Measurements from ENCODE around the gene PNMT. TPM values are rescaled to one million over a fixed set of nuclear protein-coding genes. Genes with fewer than 3 reads are reported as not detected.

The PNMT gene
- total and polyA plus RNA-seq, 2 of the 13 experiments (the other 11 are each of a cell fraction or from before 2014, with no cell fraction given) = 0.25 TPM; not detected in 1

- no peaks in the 10 kb centered on the region for H4K20me1 ChIP-seq (ENCODE audit: insufficient read depth, low read length)
- H3K27me3 ChIP-seq (ENCODE audit: control insufficient read depth in 1 of 2, insufficient read depth in 2 of 2, low read length in 2 of 2) = peaks cover 11 to 49% of the 10 kb centered on the region in 2 experiments
- no peak overlapping the region for H3K27ac ChIP-seq (ENCODE audit: extremely low read length, insufficient read depth, low read length)
- no peak overlapping the region for H3K9ac ChIP-seq (ENCODE audit: insufficient read depth, low read depth, low read length)
- intact Hi-C loops (cut with micrococcal nuclease; ENCODE audit: unreplicated experiment) (loop anchor here (5.0 kb wide), 1 partner anchor 82 kb away; no protein-coding TSS in a partner anchor), in situ Hi-C loops (cut with HindIII; ENCODE audit: extremely low pct_ligation_motif_present, low pct_unique_long_range_greater_than_20kb) (loop anchor here (5.0 kb wide), 2 partner anchors 48 to 82 kb away; no protein-coding TSS in a partner anchor)
- H3K9me3 ChIP-seq (ENCODE audit: low read length) = no peaks in the 10 kb centered on the region
- no peak overlapping the region for H3K4me3 ChIP-seq (replicated peaks in 1 of 3; ENCODE audit: insufficient read depth in 1 of 3, low read depth in 2 of 3, low read length in 3 of 3)
- no peak for DNase-seq (ENCODE audit: low spot score)
- FAIRE-seq = no peak
- no peak for TF ChIP-seq NFE2L2 (IDR thresholded peaks at IDR 0.05; ENCODE audit: low read length)
- peak; percentile 14; the same call in 1 of the 2 replicates for TF ChIP-seq TFE3 (CRISPR knock-in tag; IDR thresholded peaks at IDR 0.05)
- TF ChIP-seq CTCF (CRISPR knock-in tag; IDR thresholded peaks at IDR 0.05) = 0 out of 2 replicates have a peak, but pooled peaks have one; percentile 2
- no peak for TF ChIP-seq ZNF296 (CRISPR knock-in tag; conservative IDR thresholded peaks at IDR 0.05)
- POLR2A ChIA-PET = interaction anchor here (1.2 to 9.4 kb wide), 9 partner anchors 17 to 59 kb away, joined by 3 to 96 read pairs (median 9); partner anchors contain the start of genes ERBB2, MIEN1 and PGAP3
- CTCF ChIA-PET (ENCODE audit: low intra/inter-chr PET ratio, low total read pairs) = interaction anchor here (1.7 to 8.5 kb wide), 2 partner anchors 49 to 123 kb away, joined by 4 to 136 read pairs; no protein-coding TSS in a partner anchor
- WGBS (ENCODE audit: low lambda C conversion rate) = 32% methylated on average over 4 of the region's 4 CpGs
- ATAC-seq = no peak
- no peak overlapping the region for H2AFZ ChIP-seq (ENCODE audit: low read length)
- H3K4me1 ChIP-seq (ENCODE audit: insufficient read depth, low read length) = peaks cover 77% of the 10 kb centered on the region
- no peaks in the 10 kb centered on the region for H3K36me3 ChIP-seq (replicated peaks in 1 of 2; ENCODE audit: control insufficient read depth in 1 of 2, insufficient read depth in 2 of 2, low read length in 2 of 2)
- no peaks in the 10 kb centered on the region for H3K79me2 ChIP-seq (ENCODE audit: insufficient read depth, low read length)
- no peak overlapping the region for H3K4me2 ChIP-seq (ENCODE audit: low read depth, low read length)
- BruUV-seq (replicated peaks) = no TSS peak
Measured at GRCh38 chr17:39670746-39671145, 2.5 kb downstream of the PNMT start.
